HFF-Myc (cell line): ENCODE data around the gene SNAI1.

Experiments
- DNase-seq: peaks from one replicate; pipeline ENCODE4 v3.0.0-alpha.2; 2011; ENCODE audit warnings: low read depth; ENCODE audit errors: extremely low read depth
- H3K4me3 ChIP-seq: replicated peaks from 2 replicates; pipeline ENCODE4 v1.5.1; 2011; ENCODE audit warnings: low read depth, mild to moderate bottlenecking, control low read depth, low read length
- CTCF ChIP-seq: IDR thresholded peaks from 2 replicates; pipeline ENCODE4 v1.5.1; 2012; ENCODE audit warnings: mild to moderate bottlenecking, low read depth, low read length, control low read depth; ENCODE audit errors: missing control alignments

SNAI1 gene

GRCh38 chr20:49941456-49941855, 41.3 kb upstream of the SNAI1 start:
- H3K4me3 ChIP-seq: no peak overlapping the region
- no peak for DNase-seq
- TF ChIP-seq CTCF: no peak

- no peak for TF ChIP-seq CTCF
- DNase-seq: no peak
Measured at GRCh38 chr20:49942303-49942702, 40.5 kb upstream of the SNAI1 start.

GRCh38 chr20:49942942-49943341, 39.8 kb upstream of the SNAI1 start:
- DNase-seq: no peak
- no peak for TF ChIP-seq CTCF
- H3K4me3 ChIP-seq: no peak overlapping the region

More at GRCh38 chr20:49942303-49942702, 40.5 kb upstream of the SNAI1 start:
- no peak overlapping the region for H3K4me3 ChIP-seq

- H3K4me3 ChIP-seq: no peak overlapping the region
- no peak for TF ChIP-seq CTCF
- no peak for DNase-seq
Measured at GRCh38 chr20:49945306-49945700, 37.5 kb upstream of the SNAI1 start.

- no peak for DNase-seq
- no peak for TF ChIP-seq CTCF
- no peak overlapping the region for H3K4me3 ChIP-seq
Measured at GRCh38 chr20:49945701-49946477, 36.9 kb upstream of the SNAI1 start.

- no peak overlapping the region for H3K4me3 ChIP-seq
- no peak for DNase-seq
- TF ChIP-seq CTCF: no peak
Measured at GRCh38 chr20:49948178-49948577, 34.6 kb upstream of the SNAI1 start.
